GM19035 (cell line): ENCODE results near the gene CALD1.
A peak's percentile ranks its signal among the peaks of the same experiment; 100 is the strongest.
"Not testable (repeated sequence)": the region's sequence is repeated elsewhere in the genome, so short reads cannot be mapped to it uniquely, and the experiment has no call there.

Experiments used
- ATAC-seq: cut with Tn5 transposase; IDR thresholded peaks from one replicate; pipeline ENCODE4 v1.9.1; 2021; ENCODE audit not compliant: unreplicated experiment

The CALD1 gene

GRCh38 chr7:134942690-134943466 is 163.4 kb downstream of the CALD1 start:
- no peak for ATAC-seq

- ATAC-seq: peak; percentile 68
These were observed 164.5 kb downstream of the CALD1 start for GRCh38 chr7:134943785-134944400.

GRCh38 chr7:134945691-134946090 is 166.3 kb downstream of the CALD1 start:
- ATAC-seq: no peak

GRCh38 chr7:134946260-134946659 is 166.8 kb downstream of the CALD1 start:
- ATAC-seq: no peak

- no peak for ATAC-seq
These were observed 167.9 kb downstream of the CALD1 start for GRCh38 chr7:134947329-134947728.

- ATAC-seq: no peak
These were observed 168.4 kb downstream of the CALD1 start for GRCh38 chr7:134947831-134948230.

- ATAC-seq: no peak
These were observed 168.8 kb downstream of the CALD1 start for GRCh38 chr7:134948246-134948645.

GRCh38 chr7:134948736-134949135 is 169.3 kb downstream of the CALD1 start:
- no peak for ATAC-seq

GRCh38 chr7:134949171-134949570 is 169.7 kb downstream of the CALD1 start:
- no peak for ATAC-seq

- no peak for ATAC-seq
These were observed 175.0 kb downstream of the CALD1 start for GRCh38 chr7:134954197-134955082.

- ATAC-seq: no peak
These were observed 177.6 kb downstream of the CALD1 start for GRCh38 chr7:134957005-134957404.

- no peak for ATAC-seq
These were observed 180.4 kb downstream of the CALD1 start for GRCh38 chr7:134959810-134960209.

GRCh38 chr7:134962270-134962780 is 182.9 kb downstream of the CALD1 start:
- no peak for ATAC-seq

GRCh38 chr7:134963036-134963435 is 183.6 kb downstream of the CALD1 start:
- no peak for ATAC-seq

- ATAC-seq: no peak
These were observed 187.3 kb downstream of the CALD1 start for GRCh38 chr7:134966691-134967090.

GRCh38 chr7:134968110-134968509 is 188.7 kb downstream of the CALD1 start:
- no peak for ATAC-seq

GRCh38 chr7:134981645-134982044 is 202.2 kb downstream of the CALD1 start:
- not testable (repeated sequence) for ATAC-seq

- peak; percentile 48 for ATAC-seq
These were observed 206.5 kb downstream of the CALD1 start for GRCh38 chr7:134985894-134986362.

- ATAC-seq: peak; percentile 92
These were observed 207.2 kb downstream of the CALD1 start, which contains the start of gene AGBL3 for GRCh38 chr7:134986363-134987251. Gene AGBL3 (plus strand): TSS chr7:134986508. CDS start chr7:134987934, 1,426 bp downstream.

GRCh38 chr7:134988161-134988560 is 208.7 kb downstream of the CALD1 start:
- ATAC-seq: no peak
